Thymus (tissue), 11 donors: ENCODE data around the gene CYGB. TPM values are rescaled to one million over a fixed set of nuclear protein-coding genes. Genes with fewer than 3 reads are reported as not detected.
"Not testable (repeated sequence)": the region's sequence is repeated elsewhere in the genome, so short reads cannot be mapped to it uniquely, and the experiment has no call there.

ENCODE experiments used
- DNase-seq, 9 donors: peaks; one replicate each; pipeline ENCODE4 v3.0.0-alpha.2; 2013; ENCODE audit warnings: low spot score in 9 of 9, low read depth in 6 of 9, missing footprints in 1 of 9
- H3K27ac ChIP-seq, 2 donors: one replicate each; pipeline ENCODE4 v1.5.1; 2013; ENCODE audit warnings: control low read depth in 1 of 2, low read depth in 1 of 2, low read length in 1 of 2, mild to moderate bottlenecking in 1 of 2, moderate library complexity in 1 of 2
- H3K27me3 ChIP-seq, 2 donors: one replicate each; pipeline ENCODE4 v1.5.1; 2013; ENCODE audit warnings: low read length in 1 of 2; ENCODE audit not compliant: control insufficient read depth in 2 of 2, insufficient read depth in 1 of 2
- H3K36me3 ChIP-seq, 2 donors: one replicate each; pipeline ENCODE4 v1.5.1; 2013; ENCODE audit warnings: low read length in 1 of 2, mild to moderate bottlenecking in 1 of 2, moderate library complexity in 1 of 2; ENCODE audit not compliant: control insufficient read depth in 2 of 2, insufficient read depth in 2 of 2
- H3K4me1 ChIP-seq, 2 donors: one replicate each; pipeline ENCODE4 v1.5.1; 2013; ENCODE audit warnings: low read length in 2 of 2; ENCODE audit not compliant: control insufficient read depth in 2 of 2, insufficient read depth in 2 of 2
- H3K4me3 ChIP-seq, 2 donors: one replicate each; pipeline ENCODE4 v1.5.1; 2013; ENCODE audit warnings: low read length in 2 of 2, control low read depth in 1 of 2, mild to moderate bottlenecking in 1 of 2
- H3K9me3 ChIP-seq, 2 donors: one replicate each; pipeline ENCODE4 v1.5.1; 2013; ENCODE audit warnings: low read length in 1 of 2, mild to moderate bottlenecking in 1 of 2; ENCODE audit not compliant: control insufficient read depth in 2 of 2, insufficient read depth in 1 of 2
- WGBS: extraction: QIAGEN DNeasy Blood & Tissue Kit; methylation state at CpG from one replicate; pipeline ENCODE4 v1.1.7; 2013; 5-methylcytosine and 5-hydroxymethylcytosine counted together
- polyA plus RNA-seq: library from polyadenylated mRNA; stranded (reverse); fragments of 200-250 nt; gene quantifications from one replicate; pipeline ENCODE4 v1.2.3, GENCODE V29; 2013
- total RNA-seq: library from RNA; stranded (reverse); fragments of 120-200 nt; gene quantifications from one replicate; pipeline ENCODE4 v1.2.4, GENCODE V29; 2013
- donor health status: healthy.

Gene CYGB
- total and polyA plus RNA-seq, 2 donors, result 1.6 to 12.1 TPM

- Histone ChIP-seq H3K4me1 (peaks cover 12 to 25% of the 10 kb centered on the region in 2 donors), H3K4me3 (no peak overlapping the region), H3K36me3 (no peaks in the 10 kb centered on the region), H3K27me3 (peaks cover 0 to 2% of the 10 kb centered on the region in 2 donors), H3K27ac (peak overlapping the region; percentile 19 to 78), H3K9me3 (no peaks in the 10 kb centered on the region)
- peak; percentile 42 to 90 (median 76) for DNase-seq
- WGBS, result 21% methylated on average over 35 of the region's 35 CpGs
Measured at GRCh38 chr17:76523084-76524037, 14.1 kb downstream of the CYGB start.

GRCh38 chr17:76521683-76522082, 15.8 kb downstream of the CYGB start:
- DNase-seq, H3K36me3 ChIP-seq, H3K27ac ChIP-seq, H3K4me3 ChIP-seq, H3K9me3 ChIP-seq, H3K27me3 ChIP-seq: not testable (repeated sequence)
- peaks cover 4 to 11% of the 10 kb centered on the region in 2 donors for H3K4me1 ChIP-seq
- 97% methylated on average over 10 of the region's 10 CpGs for WGBS

- DNase-seq, result no peak
- WGBS, result over 99% methylated on average over 7 of the region's 7 CpGs
- Histone ChIP-seq H3K9me3 (no peaks in the 10 kb centered on the region), H3K4me3 (no peak overlapping the region), H3K27ac (no peak overlapping the region), H3K4me1 (peaks cover 4 to 11% of the 10 kb centered on the region in 2 donors), H3K36me3 (no peaks in the 10 kb centered on the region), H3K27me3 (peaks cover 0 to 2% of the 10 kb centered on the region in 2 donors)
Measured at GRCh38 chr17:76521262-76521661, 16.2 kb downstream of the CYGB start.

GRCh38 chr17:76519048-76519966, 18.2 kb downstream of the CYGB start:
- Histone ChIP-seq H3K27me3 (peaks cover 0 to 2% of the 10 kb centered on the region in 2 donors), H3K27ac (no peak overlapping the region), H3K9me3 (no peaks in the 10 kb centered on the region), H3K4me1 (peaks cover 8 to 23% of the 10 kb centered on the region in 2 donors), H3K36me3 (no peaks in the 10 kb centered on the region), H3K4me3 (no peak overlapping the region)
- WGBS, result 91% methylated on average over 15 of the region's 15 CpGs
- no peak for DNase-seq

- no peak overlapping the region for H3K27ac ChIP-seq
- no peaks in the 10 kb centered on the region for H3K9me3 ChIP-seq
- H3K4me3 ChIP-seq, result no peak overlapping the region
- peaks cover 0 to 4% of the 10 kb centered on the region in 2 donors for H3K27me3 ChIP-seq
- H3K4me1 ChIP-seq, result peaks cover 4 to 13% of the 10 kb centered on the region in 2 donors
- WGBS, result 98% methylated on average over 11 of the region's 11 CpGs
- H3K36me3 ChIP-seq, result no peaks in the 10 kb centered on the region
- no peak for DNase-seq
Measured at GRCh38 chr17:76517638-76518038, 19.9 kb downstream of the CYGB start.

GRCh38 chr17:76515274-76515949, 22.1 kb downstream of the CYGB start:
- peak in 3 of 9 donors; percentile 44 to 80 (median 56) for DNase-seq
- Histone ChIP-seq H3K9me3 (no peaks in the 10 kb centered on the region), H3K36me3 (no peaks in the 10 kb centered on the region), H3K27me3 (peaks cover 0 to 6% of the 10 kb centered on the region in 2 donors), H3K4me3 (no peak overlapping the region), H3K4me1 (peaks cover 4 to 12% of the 10 kb centered on the region in 2 donors), H3K27ac (peak overlapping the region; percentile 27 to 73)
- WGBS, result 16% methylated on average over 22 of the region's 22 CpGs

GRCh38 chr17:76514355-76514754, 23.2 kb downstream of the CYGB start:
- H3K4me3 ChIP-seq, H3K27ac ChIP-seq, H3K27me3 ChIP-seq, H3K9me3 ChIP-seq, H3K36me3 ChIP-seq, DNase-seq: not testable (repeated sequence)
- H3K4me1 ChIP-seq, result peaks cover 4 to 12% of the 10 kb centered on the region in 2 donors
- 98% methylated on average over 6 of the region's 6 CpGs for WGBS

- Histone ChIP-seq H3K27ac (no peak overlapping the region), H3K9me3 (no peaks in the 10 kb centered on the region), H3K4me3 (no peak overlapping the region), H3K4me1 (peaks cover 4 to 12% of the 10 kb centered on the region in 2 donors), H3K36me3 (no peaks in the 10 kb centered on the region), H3K27me3 (peaks cover 0 to 8% of the 10 kb centered on the region in 2 donors)
- WGBS, result 76% methylated on average over 6 of the region's 6 CpGs
- DNase-seq, result no peak
Measured at GRCh38 chr17:76513306-76513692, 24.2 kb downstream of the CYGB start.
